GM12878 (cell line): ENCODE results near the gene CTNNA3.

Source experiments
- ATF2 ChIP-seq: IDR thresholded peaks from 2 replicates; pipeline ENCODE4 v1.6.1; 2012; ENCODE audit warnings: low read length, inconsistent platforms
- CBX5 ChIP-seq: sonication (generic); IDR thresholded peaks from 2 replicates; pipeline ENCODE4 v1.6.1; 2016; ENCODE audit warnings: low read depth, moderate library complexity, mild to moderate bottlenecking, inconsistent platforms
- ESRRA ChIP-seq: IDR thresholded peaks from 2 replicates; pipeline ENCODE4 v1.6.1; 2012; ENCODE audit warnings: mild to moderate bottlenecking, low read length, improper control_type of control experiment
- FOS ChIP-seq: IDR thresholded peaks from 3 replicates; pipeline ENCODE4 v1.6.1; 2011; ENCODE audit warnings: borderline replicate concordance; ENCODE audit not compliant: insufficient read length; ENCODE audit errors: extremely low read depth
- MAX ChIP-seq: IDR thresholded peaks from 2 replicates; pipeline ENCODE4 v1.6.1; 2012; ENCODE audit warnings: low read depth, low read length, improper control_type of control experiment
- RAD51 ChIP-seq: fragments of 450-650 bp; IDR thresholded peaks from 2 replicates; pipeline ENCODE4 v1.6.1; 2016; ENCODE audit warnings: moderate library complexity, mild to moderate bottlenecking, inconsistent platforms
- SMC3 ChIP-seq: IDR thresholded peaks from 2 replicates; pipeline ENCODE4 v1.6.1; 2011; ENCODE audit warnings: low read length, improper control_type of control experiment, borderline replicate concordance
- USF2 ChIP-seq: IDR thresholded peaks from 2 replicates; pipeline ENCODE4 v1.6.1; 2011; ENCODE audit warnings: low read depth, low read length, improper control_type of control experiment, borderline replicate concordance

- TF ChIP-seq ATF2, result no peak
- TF ChIP-seq MAX, result no peak
- no peak for TF ChIP-seq USF2
- TF ChIP-seq ESRRA, result no peak
- TF ChIP-seq SMC3, result no peak
- TF ChIP-seq RAD51, result no peak
- no peak for TF ChIP-seq FOS
- no peak for TF ChIP-seq CBX5
Observed at GRCh38 chr10:66555061-66555460, 1140.9 kb downstream of the CTNNA3 start.
